Mucosa of rectum (tissue), 2 donors: ENCODE data around the gene NFATC1.

Experiments
- H3K27ac ChIP-seq, 2 donors: one replicate each; pipeline ENCODE4 v1.7.0; 2013; ENCODE audit warnings: inconsistent platforms in 2 of 2, low read depth in 2 of 2, low read length in 2 of 2
- H3K27me3 ChIP-seq, 2 donors: one replicate each; pipeline ENCODE4 v1.7.0; 2013; ENCODE audit warnings: low read length in 2 of 2; ENCODE audit not compliant: control insufficient read depth in 2 of 2, insufficient read depth in 2 of 2
- H3K36me3 ChIP-seq, 2 donors: one replicate each; pipeline ENCODE4 v1.7.0; 2013; ENCODE audit warnings: low read length in 2 of 2; ENCODE audit not compliant: control insufficient read depth in 2 of 2, insufficient read depth in 2 of 2
- H3K4me1 ChIP-seq, 2 donors: one replicate each; pipeline ENCODE4 v1.7.0; 2013; ENCODE audit warnings: low read length in 2 of 2, mild to moderate bottlenecking in 1 of 2; ENCODE audit not compliant: control insufficient read depth in 2 of 2, insufficient read depth in 2 of 2
- H3K4me3 ChIP-seq, 2 donors: one replicate each; pipeline ENCODE4 v1.7.0; 2013; ENCODE audit warnings: low read length in 2 of 2
- H3K9ac ChIP-seq, 2 donors: one replicate each; pipeline ENCODE4 v1.7.0; 2013; ENCODE audit warnings: low read length in 2 of 2, low read depth in 1 of 2, mild to moderate bottlenecking in 1 of 2
- H3K9me3 ChIP-seq, 2 donors: one replicate each; pipeline ENCODE4 v1.7.0; 2013; ENCODE audit warnings: low read length in 2 of 2; ENCODE audit not compliant: control insufficient read depth in 2 of 2
- donor health status: healthy.
- donor health status: Normal muscosa, but diverticular disease.

The NFATC1 gene

DNA sequence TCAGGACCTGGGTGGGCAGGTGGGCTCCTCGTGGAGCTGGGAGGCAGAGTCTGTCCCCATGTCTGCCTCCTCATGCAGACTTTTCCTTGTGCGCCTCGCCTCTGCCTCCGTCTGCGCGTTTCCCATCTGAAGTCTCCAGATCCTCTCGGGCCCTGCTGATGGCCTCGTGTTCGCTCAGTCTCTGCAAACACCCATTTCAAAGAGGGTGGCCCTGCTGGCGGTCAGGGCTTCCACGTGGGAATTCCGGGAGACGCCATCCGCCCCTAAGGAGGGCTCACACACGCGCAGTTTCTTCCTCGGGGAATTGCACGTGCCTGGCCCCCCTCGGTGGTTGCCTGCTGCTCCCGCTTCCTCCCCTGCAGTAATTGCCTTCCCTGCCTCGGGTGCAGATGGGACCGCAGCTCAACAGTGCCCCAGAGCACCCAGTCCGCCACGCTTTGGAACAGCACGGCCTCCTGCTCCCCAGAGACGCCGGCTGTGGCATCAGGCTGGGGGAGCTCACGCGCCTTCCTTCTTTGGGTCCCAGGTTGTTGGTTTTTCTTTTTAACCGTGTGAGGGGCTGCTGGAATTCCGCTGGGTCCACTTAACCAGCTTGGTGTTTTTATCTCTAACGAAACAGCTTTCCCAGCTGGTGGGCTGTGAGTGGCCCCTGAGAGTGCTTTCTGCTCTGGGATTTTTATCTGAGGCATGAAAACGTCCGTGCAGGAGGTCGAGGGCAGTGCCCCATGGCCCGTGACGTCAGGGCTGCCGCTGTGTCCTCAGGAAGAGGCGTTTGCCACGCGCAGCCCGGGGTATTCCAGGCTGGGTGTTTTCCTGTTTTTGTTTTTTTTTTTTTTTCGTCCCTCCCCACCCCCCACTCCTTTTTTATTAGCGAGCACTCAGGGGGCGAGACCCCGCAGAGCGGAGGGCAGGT lies 16.1 kb downstream of the NFATC1 start:
- no peaks in the 10 kb centered on the region for H3K9me3 ChIP-seq
- no peaks in the 10 kb centered on the region for H3K4me1 ChIP-seq
- no peak overlapping the region for H3K9ac ChIP-seq
- H3K27me3 ChIP-seq: no peaks in the 10 kb centered on the region
- no peak overlapping the region for H3K4me3 ChIP-seq
- no peak overlapping the region for H3K27ac ChIP-seq
- peaks cover 0 to 6% of the 10 kb centered on the region in 2 donors for H3K36me3 ChIP-seq

DNA sequence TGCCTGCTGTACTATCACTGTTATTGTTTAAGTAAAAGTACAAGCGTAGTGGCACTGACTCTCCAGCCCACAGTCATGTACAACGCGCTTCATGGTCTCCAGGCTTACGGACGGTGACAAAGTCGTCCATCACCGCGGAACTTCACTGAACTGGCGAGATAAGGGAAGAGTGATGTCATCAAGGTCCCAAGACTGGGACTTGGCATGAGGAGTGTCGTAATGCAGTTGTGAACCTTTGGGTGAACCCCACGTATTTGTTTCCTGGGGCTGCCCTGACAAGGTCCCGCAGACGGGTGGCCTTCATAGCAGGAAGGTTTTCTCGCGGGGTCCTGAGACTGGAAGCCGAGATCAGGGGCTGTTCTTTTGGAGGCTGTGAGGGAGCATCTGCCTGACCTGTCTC lies 17.3 kb downstream of the NFATC1 start:
- Histone ChIP-seq H3K9ac (no peak overlapping the region), H3K9me3 (no peaks in the 10 kb centered on the region), H3K4me1 (no peaks in the 10 kb centered on the region), H3K27me3 (no peaks in the 10 kb centered on the region), H3K36me3 (peaks cover 0 to 6% of the 10 kb centered on the region in 2 donors), H3K27ac (no peak overlapping the region), H3K4me3 (no peak overlapping the region)

DNA sequence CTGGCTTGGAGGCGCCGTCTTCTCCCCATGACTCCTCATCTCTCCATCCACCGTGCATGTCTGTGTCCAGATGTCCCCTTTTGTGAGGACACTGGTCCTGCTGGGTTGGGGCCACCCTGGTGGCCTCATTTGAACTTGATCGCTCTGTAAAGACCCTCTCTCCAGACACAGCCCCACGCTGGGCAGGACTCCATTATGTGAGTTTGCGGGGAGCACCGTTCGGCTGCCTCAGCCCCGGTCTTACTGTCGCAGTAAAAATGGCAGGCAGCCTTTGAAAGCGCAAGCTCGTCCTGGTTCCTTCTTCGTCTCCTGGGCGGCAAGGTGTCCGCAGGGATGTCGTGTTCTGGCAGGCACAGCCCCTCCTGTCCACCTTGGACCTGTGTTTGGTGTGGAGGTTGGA lies 17.7 kb downstream of the NFATC1 start:
- no peaks in the 10 kb centered on the region for H3K9me3 ChIP-seq
- no peaks in the 10 kb centered on the region for H3K27me3 ChIP-seq
- H3K4me3 ChIP-seq: no peak overlapping the region
- no peaks in the 10 kb centered on the region for H3K4me1 ChIP-seq
- peaks cover 0 to 6% of the 10 kb centered on the region in 2 donors for H3K36me3 ChIP-seq
- H3K27ac ChIP-seq: no peak overlapping the region
- H3K9ac ChIP-seq: no peak overlapping the region

DNA sequence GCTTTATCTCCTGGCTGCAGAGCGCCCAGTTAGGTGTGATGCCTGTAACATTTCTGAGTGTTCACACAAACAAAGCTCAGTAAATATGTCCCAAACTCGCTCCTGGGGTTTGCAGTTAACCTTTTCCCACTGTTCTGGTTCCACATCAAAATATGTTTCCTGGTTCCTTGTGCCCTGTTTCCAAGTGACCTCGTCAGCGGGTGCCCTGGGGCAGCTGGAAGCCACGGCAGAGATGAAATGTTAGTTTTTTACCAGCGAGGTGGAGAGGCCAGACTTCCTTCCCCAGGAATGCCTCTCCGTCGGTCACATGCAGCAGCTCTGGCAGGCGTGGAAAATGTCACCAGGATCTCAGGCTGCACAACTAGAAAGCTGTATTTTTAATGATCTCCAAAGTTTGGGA lies 18.2 kb downstream of the NFATC1 start:
- no peak overlapping the region for H3K4me3 ChIP-seq
- no peaks in the 10 kb centered on the region for H3K9me3 ChIP-seq
- H3K27me3 ChIP-seq: no peaks in the 10 kb centered on the region
- H3K4me1 ChIP-seq: no peaks in the 10 kb centered on the region
- H3K36me3 ChIP-seq: peaks cover 0 to 6% of the 10 kb centered on the region in 2 donors
- H3K27ac ChIP-seq: no peak overlapping the region
- H3K9ac ChIP-seq: no peak overlapping the region

DNA sequence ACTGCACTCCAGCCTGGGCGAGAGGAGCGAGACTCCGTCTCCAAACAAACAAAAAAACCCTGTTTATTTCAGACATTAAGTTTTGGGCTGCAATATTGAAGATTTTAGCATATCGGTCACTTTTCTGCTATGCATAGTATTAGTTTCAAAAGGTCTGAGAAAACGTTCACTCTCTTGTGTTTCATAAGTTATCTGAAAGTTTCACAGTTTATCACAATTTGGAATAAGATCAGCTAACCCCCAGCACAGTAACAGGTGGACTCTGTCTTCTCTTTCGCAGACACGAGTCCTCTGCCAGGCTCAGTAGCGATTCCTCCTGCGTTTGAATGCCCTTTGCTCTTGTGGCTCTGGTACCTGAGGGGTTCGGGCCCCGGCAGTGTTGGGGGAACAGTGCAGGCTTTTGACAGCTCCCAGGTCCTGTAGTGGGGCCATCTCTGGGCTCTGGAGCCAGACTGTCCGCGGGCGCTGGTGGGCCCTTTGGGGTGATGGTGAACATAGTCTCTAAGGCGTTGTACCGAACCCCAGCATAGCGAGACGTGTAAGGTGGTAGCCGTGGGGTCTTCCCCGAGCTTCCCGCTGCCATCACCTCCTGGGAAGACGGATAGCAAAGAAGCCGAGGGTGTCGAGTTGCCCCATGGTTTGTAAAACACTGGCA lies 20.4 kb downstream of the NFATC1 start:
- Histone ChIP-seq H3K4me3 (no peak overlapping the region), H3K9ac (no peak overlapping the region), H3K9me3 (no peaks in the 10 kb centered on the region), H3K4me1 (no peaks in the 10 kb centered on the region), H3K27me3 (no peaks in the 10 kb centered on the region), H3K27ac (no peak overlapping the region), H3K36me3 (peaks cover 0 to 9% of the 10 kb centered on the region in 2 donors)

DNA sequence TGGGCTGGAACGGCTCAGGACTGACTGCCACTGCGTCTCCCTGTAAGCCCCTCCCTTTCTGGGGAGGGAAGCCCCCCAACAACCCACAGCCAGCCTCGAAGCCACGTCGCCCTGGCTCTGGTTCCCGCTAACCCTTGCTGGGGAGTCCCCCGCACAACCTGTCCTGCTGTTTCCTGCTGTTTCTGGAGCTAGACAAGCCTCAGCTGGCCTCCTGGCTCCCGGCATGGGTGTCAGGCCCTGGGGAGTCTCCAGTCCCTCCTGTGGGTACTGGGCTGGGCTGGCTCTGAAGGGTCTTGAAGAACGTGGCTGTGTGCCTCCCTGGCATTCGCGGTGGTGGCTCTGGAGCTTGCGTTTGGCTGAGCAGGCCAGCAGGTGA lies 20.9 kb downstream of the NFATC1 start:
- Histone ChIP-seq H3K9ac (no peak overlapping the region), H3K9me3 (no peaks in the 10 kb centered on the region), H3K27me3 (no peaks in the 10 kb centered on the region), H3K27ac (no peak overlapping the region), H3K4me3 (no peak overlapping the region), H3K4me1 (no peaks in the 10 kb centered on the region), H3K36me3 (peaks cover 0 to 10% of the 10 kb centered on the region in 2 donors)

DNA sequence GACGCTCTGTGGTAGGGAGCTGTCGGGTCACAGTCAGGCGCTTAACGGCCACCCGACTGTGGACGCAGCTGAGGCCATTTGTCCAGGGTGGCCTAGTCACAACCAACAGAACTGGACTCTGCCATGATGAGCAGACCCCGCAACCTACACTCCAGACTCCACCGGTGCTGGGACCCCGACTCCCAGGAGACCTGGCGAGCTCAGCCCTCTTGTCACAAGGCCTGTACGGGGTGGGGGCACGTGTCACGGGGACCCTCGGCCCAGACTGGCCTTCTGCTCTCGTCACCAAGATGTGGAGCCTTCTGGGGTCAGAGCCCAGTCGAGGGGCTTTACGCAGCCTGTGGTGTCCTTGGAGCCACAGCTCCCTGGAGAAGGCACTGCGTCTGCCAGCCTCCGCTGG lies 22.5 kb downstream of the NFATC1 start:
- H3K36me3 ChIP-seq: peaks cover 0 to 10% of the 10 kb centered on the region in 2 donors
- no peaks in the 10 kb centered on the region for H3K9me3 ChIP-seq
- no peaks in the 10 kb centered on the region for H3K27me3 ChIP-seq
- H3K9ac ChIP-seq: no peak overlapping the region
- no peak overlapping the region for H3K4me3 ChIP-seq
- no peak overlapping the region for H3K27ac ChIP-seq
- H3K4me1 ChIP-seq: no peaks in the 10 kb centered on the region

DNA sequence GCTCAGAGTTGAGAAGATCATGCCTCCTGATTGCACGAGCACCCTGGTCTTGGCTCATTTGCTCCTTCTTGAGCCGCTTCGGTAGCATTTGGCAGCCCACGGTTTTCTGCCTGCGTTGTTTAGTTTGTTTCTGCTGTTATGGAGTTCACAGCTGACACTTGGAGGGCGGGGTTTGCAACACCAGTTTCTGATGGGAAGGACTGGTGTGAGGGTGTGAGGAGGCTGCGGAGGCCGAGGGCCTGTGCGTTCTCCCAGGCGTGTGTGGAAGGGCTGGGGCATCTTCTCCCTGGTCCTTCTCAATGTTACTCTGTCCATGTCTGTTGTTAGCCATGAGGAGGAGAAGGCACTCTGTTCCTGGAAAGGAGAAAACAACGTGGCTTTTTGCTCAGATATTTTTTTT lies 22.9 kb downstream of the NFATC1 start:
- H3K9ac ChIP-seq: no peak overlapping the region
- no peaks in the 10 kb centered on the region for H3K27me3 ChIP-seq
- no peak overlapping the region for H3K27ac ChIP-seq
- no peak overlapping the region for H3K4me3 ChIP-seq
- no peaks in the 10 kb centered on the region for H3K4me1 ChIP-seq
- no peaks in the 10 kb centered on the region for H3K9me3 ChIP-seq
- peaks cover 0 to 10% of the 10 kb centered on the region in 2 donors for H3K36me3 ChIP-seq

DNA sequence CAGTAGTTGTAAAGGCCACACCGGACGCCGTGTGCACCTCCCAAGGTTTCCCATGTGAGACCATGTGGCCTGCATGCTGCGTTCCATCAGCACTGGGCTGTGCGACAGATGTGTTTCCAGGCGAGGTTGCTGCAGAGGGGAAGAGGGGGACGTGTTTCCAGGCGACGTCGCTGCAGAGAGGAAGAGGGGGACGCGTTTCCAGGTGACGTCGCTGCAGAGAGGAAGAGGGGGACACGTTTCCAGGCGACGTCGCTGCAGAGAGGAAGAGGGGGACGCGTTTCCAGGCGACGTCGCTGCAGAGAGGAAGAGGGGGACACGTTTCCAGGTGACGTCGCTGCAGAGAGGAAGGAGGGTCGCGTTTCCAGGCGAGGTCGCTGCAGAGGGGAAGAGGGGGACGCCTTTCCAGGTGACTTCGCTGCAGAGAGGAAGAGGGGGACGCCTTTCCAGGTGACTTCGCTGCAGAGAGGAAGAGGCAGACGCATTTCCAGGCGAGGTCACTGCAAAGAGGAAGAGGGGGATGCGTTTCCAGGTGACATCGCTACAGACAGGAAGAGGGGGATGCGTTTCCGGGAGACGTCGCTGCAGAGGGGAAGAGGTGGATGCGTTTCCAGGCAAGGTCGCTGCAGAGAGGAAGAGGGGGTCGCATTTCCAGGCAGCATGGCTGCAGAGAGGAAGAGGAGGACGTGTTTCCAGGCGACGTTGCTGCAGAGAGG lies 24.5 kb downstream of the NFATC1 start:
- H3K4me3 ChIP-seq: no peak overlapping the region
- H3K27ac ChIP-seq: no peak overlapping the region
- no peak overlapping the region for H3K9ac ChIP-seq
- no peaks in the 10 kb centered on the region for H3K9me3 ChIP-seq
- no peaks in the 10 kb centered on the region for H3K27me3 ChIP-seq
- peaks cover 0 to 10% of the 10 kb centered on the region in 2 donors for H3K36me3 ChIP-seq
- no peaks in the 10 kb centered on the region for H3K4me1 ChIP-seq

DNA sequence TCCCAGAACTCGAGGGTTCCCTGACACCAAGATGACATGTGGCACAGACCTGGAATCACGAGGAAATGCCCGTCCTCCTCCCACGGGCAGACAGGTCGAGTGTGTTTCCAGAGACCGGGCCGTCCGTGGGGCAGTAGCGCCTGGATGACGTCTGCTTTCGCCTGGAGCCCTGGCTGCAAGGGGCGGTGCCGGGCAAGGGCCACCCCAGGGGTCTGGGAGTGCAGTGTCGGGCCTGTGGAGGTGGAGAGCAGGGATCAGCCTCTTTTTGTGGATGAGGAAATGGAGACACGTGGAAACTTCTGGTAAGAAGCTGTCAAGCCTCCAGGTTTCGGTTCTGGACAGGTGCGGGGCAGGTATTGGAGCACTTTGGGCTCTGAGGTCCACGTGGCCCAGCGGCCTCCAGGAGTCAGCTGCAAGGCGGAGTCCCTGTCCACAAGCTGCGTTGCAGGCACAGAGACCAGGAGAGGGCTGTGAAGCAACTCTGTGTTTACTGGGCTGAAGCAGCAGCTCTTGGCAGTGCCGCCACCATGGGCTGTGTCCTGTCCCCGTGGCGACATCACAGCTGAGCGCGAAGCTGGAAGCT lies 25.6 kb downstream of the NFATC1 start:
- Histone ChIP-seq H3K27ac (no peak overlapping the region), H3K9ac (no peak overlapping the region), H3K4me3 (no peak overlapping the region), H3K4me1 (no peaks in the 10 kb centered on the region), H3K27me3 (no peaks in the 10 kb centered on the region), H3K9me3 (no peaks in the 10 kb centered on the region), H3K36me3 (peaks cover 0 to 10% of the 10 kb centered on the region in 2 donors)
